Measurements from ENCODE around the gene DHRS11. TPM values are rescaled to one million over a fixed set of nuclear protein-coding genes. Genes with fewer than 3 reads are reported as not detected.

The DHRS11 gene
- total RNA-seq, 1 donor from 2014 or later = 30.0 TPM

- Mint-ChIP-seq H3K9me3 (no peaks in the 10 kb centered on the region), H3K27ac (no peak overlapping the region), H3K4me3 (no peak overlapping the region), H3K36me3 (no peaks in the 10 kb centered on the region), H3K4me1 (ENCODE audit: unreplicated experiment) (peaks cover 5% of the 10 kb centered on the region), H3K27me3 (peaks cover 3% of the 10 kb centered on the region)
- no peak for DNase-seq (ENCODE audit: extremely low spot score, unreplicated experiment)
- TF ChIP-seq CTCF (conservative IDR thresholded peaks at IDR 0.05) = no peak
These were observed 20.6 kb downstream of the DHRS11 start for GRCh38 chr17:36612323-36612722.

- no peak overlapping the region for H3K27ac Mint-ChIP-seq
- no peaks in the 10 kb centered on the region for H3K36me3 Mint-ChIP-seq
- no peak for DNase-seq (ENCODE audit: extremely low spot score, unreplicated experiment)
- H3K4me1 Mint-ChIP-seq (ENCODE audit: unreplicated experiment) = peaks cover under 1% of the 10 kb centered on the region
- H3K9me3 Mint-ChIP-seq = no peaks in the 10 kb centered on the region
- peaks cover 3% of the 10 kb centered on the region for H3K27me3 Mint-ChIP-seq
- no peak overlapping the region for H3K4me3 Mint-ChIP-seq
- TF ChIP-seq CTCF (conservative IDR thresholded peaks at IDR 0.05) = no peak
These were observed 21.5 kb downstream of the DHRS11 start for GRCh38 chr17:36613155-36613554.

- no peaks in the 10 kb centered on the region for H3K9me3 Mint-ChIP-seq
- H3K4me1 Mint-ChIP-seq (ENCODE audit: unreplicated experiment) = no peaks in the 10 kb centered on the region
- no peaks in the 10 kb centered on the region for H3K36me3 Mint-ChIP-seq
- no peak overlapping the region for H3K27ac Mint-ChIP-seq
- DNase-seq (ENCODE audit: extremely low spot score, unreplicated experiment) = no peak
- no peak for TF ChIP-seq CTCF (conservative IDR thresholded peaks at IDR 0.05)
- peaks cover 3% of the 10 kb centered on the region for H3K27me3 Mint-ChIP-seq
- H3K4me3 Mint-ChIP-seq = no peak overlapping the region
These were observed 22.4 kb downstream of the DHRS11 start for GRCh38 chr17:36614081-36614480.

- Mint-ChIP-seq H3K36me3 (no peaks in the 10 kb centered on the region), H3K9me3 (no peaks in the 10 kb centered on the region), H3K4me1 (ENCODE audit: unreplicated experiment) (no peaks in the 10 kb centered on the region), H3K4me3 (no peak overlapping the region), H3K27ac (no peak overlapping the region), H3K27me3 (peaks cover 3% of the 10 kb centered on the region)
- no peak for DNase-seq (ENCODE audit: extremely low spot score, unreplicated experiment)
- TF ChIP-seq CTCF (conservative IDR thresholded peaks at IDR 0.05) = no peak
These were observed 23.3 kb downstream of the DHRS11 start for GRCh38 chr17:36614933-36615332.

GRCh38 chr17:36616061-36617029 is 24.7 kb downstream of the DHRS11 start:
- DNase-seq (ENCODE audit: extremely low spot score, unreplicated experiment) = no peak
- H3K36me3 Mint-ChIP-seq = no peaks in the 10 kb centered on the region
- H3K4me1 Mint-ChIP-seq (ENCODE audit: unreplicated experiment) = no peaks in the 10 kb centered on the region
- H3K27ac Mint-ChIP-seq = no peak overlapping the region
- no peak for TF ChIP-seq CTCF (conservative IDR thresholded peaks at IDR 0.05)
- H3K27me3 Mint-ChIP-seq = peaks cover 6% of the 10 kb centered on the region
- H3K9me3 Mint-ChIP-seq = no peaks in the 10 kb centered on the region
- H3K4me3 Mint-ChIP-seq = no peak overlapping the region

Data from type B pancreatic cell (in vitro differentiated cells).